Heart left ventricle (tissue), 16 donors: Measurements from ENCODE around the gene SELENOO. TPM values are rescaled to one million over a fixed set of nuclear protein-coding genes. Genes with fewer than 3 reads are reported as not detected.

Experiments used
- ATAC-seq, 4 donors: fragments of 200-7000 bp; cut with Tn5 transposase; one replicate each; pipeline ENCODE4 v1.9.1; 2020 to 2022; ENCODE audit warnings: moderate library complexity in 4 of 4, mild to moderate bottlenecking in 3 of 4, moderate number of reproducible peaks in 1 of 4
- DNase-seq, 5 donors: peaks; one replicate each; pipeline ENCODE4 v3.0.0-alpha.2; 2020
- H3K27ac ChIP-seq, 12 donors: fragments of 200-600 bp; sonication (generic) in 4 of 12; one replicate each; pipeline versions ENCODE4 v1.5.0 to v1.8.0; 2016 to 2022; ENCODE audit warnings: mild to moderate bottlenecking in 2 of 12
- H3K27me3 ChIP-seq, 9 donors: fragments of 200-600 bp; sonication (generic) in 2 of 9; one replicate each; pipeline versions ENCODE4 v1.5.1 to v1.8.0; 2016 to 2022; ENCODE audit warnings: mild to moderate bottlenecking in 3 of 9
- H3K36me3 ChIP-seq, 9 donors: fragments of 200-600 bp; sonication (generic) in 2 of 9; one replicate each; pipeline versions ENCODE4 v1.5.0 to v1.8.0; 2018 to 2022; ENCODE audit warnings: mild to moderate bottlenecking in 2 of 9
- H3K4me1 ChIP-seq, 12 donors: fragments of 200-600 bp; sonication (generic) in 4 of 12; one replicate each; pipeline versions ENCODE4 v1.5.0 to v1.8.0; 2016 to 2022; ENCODE audit warnings: mild to moderate bottlenecking in 3 of 12
- H3K4me3 ChIP-seq, 12 donors: fragments of 200-600 bp; sonication (generic) in 4 of 12; one replicate each; pipeline versions ENCODE4 v1.5.0 to v1.8.0; 2017 to 2022; ENCODE audit warnings: mild to moderate bottlenecking in 9 of 12, moderate library complexity in 4 of 12
- H3K9me3 ChIP-seq, 12 donors: fragments of 200-600 bp; sonication (generic) in 4 of 12; one replicate each; pipeline versions ENCODE4 v1.5.0 to v1.8.0; 2016 to 2022; ENCODE audit warnings: mild to moderate bottlenecking in 1 of 12
- POLR2A ChIP-seq, 2 donors: fragments of 450-650 bp; IDR thresholded peaks; one replicate each; pipeline ENCODE4 v1.6.1; 2017; ENCODE audit warnings: antibody characterized with exemption in 2 of 2, mild to moderate bottlenecking in 2 of 2, moderate library complexity in 2 of 2
- WGBS, 4 donors: extraction: QIAGEN DNeasy Blood & Tissue Kit in 2 of 4; methylation state at CpG; one replicate each; pipeline versions ENCODE4 v1.1.5 to v1.1.7; 2013 to 2018; 5-methylcytosine and 5-hydroxymethylcytosine counted together
- intact Hi-C, 10 donors: fragments of 100-400 bp; cut with DNase I; formaldehyde crosslinking; loops; one replicate each; pipeline versions ENCODE4 v1.11.1 to v1.14.2; 2022
- polyA plus RNA-seq, 2 donors: library from polyadenylated mRNA; stranded (reverse); fragments of 200-250 nt; gene quantifications; one replicate each; pipeline ENCODE4 v1.2.3, GENCODE V29; 2013
- total RNA-seq, 9 donors: library from RNA; depleted of rRNA in 2 of 9; stranded (reverse); fragments of >200 nt in 2 of 9; fragmentation: NEBNext Ultra II Directional in 3 of 9; extraction: Animal tissue kit (Norgen Biotek cat#: 25700) in 3 of 9; gene quantifications; one replicate each; pipeline versions ENCODE4 v1.1.0 to v1.2.4, GENCODE V29; 2016 to 2023
- TF ChIP-seq, protein P1 (sequence below), 12 donors: fragments of 200-600 bp; sonication (generic) in 4 of 12; IDR thresholded peaks; one replicate each; pipeline versions ENCODE4 v1.5.0 to v1.8.0; 2018 to 2022; ENCODE audit warnings: antibody characterized with exemption in 12 of 12, mild to moderate bottlenecking in 5 of 12
- donor health status: ischemic (EF 13 %, LVEDD 7.1; RV severe dilation, severe dysfunction).
- donor health status: healthy with polysubstance abuse.
- donor health status: DM: no; HTN: yes; CAD: no.
- donor health status: DM: no; HTN: no; CAD: no.
- donor health status: ischemic (EF 25% LVEDD 6.9; RV normal size, moderate dysfunction).
- donor health status: ischemic (EF 25% LVEDD 5.7; RV mildly dilated, moderate dysfunction).
- donor health status: healthy.
- donor health status: DM: yes; HTN: yes; CAD: no.
- donor health status: ischemic (EF 35%, LVEDD 5.7; RV mildly dilated, moderate dysfunction).
- donor health status: nonischemic (EF 11% LVEDD 7.7; RV severe dilation, severe dysfunction).
- donor health status: DM: yes; HTN: yes; CAD: no.
- donor health status: PGD.
- donor health status: ischemic (EF 29% LVEDD 5.4; RV normal size, mild dysfunction).
- donor health status: nonischemic (EF 23%, LVEDD 6.1; RV moderate dilation, normal function).

Gene SELENOO
- total and polyA plus RNA-seq, 11 donors, result 10.4 to 23.8 (median 15.4) TPM

DNA sequence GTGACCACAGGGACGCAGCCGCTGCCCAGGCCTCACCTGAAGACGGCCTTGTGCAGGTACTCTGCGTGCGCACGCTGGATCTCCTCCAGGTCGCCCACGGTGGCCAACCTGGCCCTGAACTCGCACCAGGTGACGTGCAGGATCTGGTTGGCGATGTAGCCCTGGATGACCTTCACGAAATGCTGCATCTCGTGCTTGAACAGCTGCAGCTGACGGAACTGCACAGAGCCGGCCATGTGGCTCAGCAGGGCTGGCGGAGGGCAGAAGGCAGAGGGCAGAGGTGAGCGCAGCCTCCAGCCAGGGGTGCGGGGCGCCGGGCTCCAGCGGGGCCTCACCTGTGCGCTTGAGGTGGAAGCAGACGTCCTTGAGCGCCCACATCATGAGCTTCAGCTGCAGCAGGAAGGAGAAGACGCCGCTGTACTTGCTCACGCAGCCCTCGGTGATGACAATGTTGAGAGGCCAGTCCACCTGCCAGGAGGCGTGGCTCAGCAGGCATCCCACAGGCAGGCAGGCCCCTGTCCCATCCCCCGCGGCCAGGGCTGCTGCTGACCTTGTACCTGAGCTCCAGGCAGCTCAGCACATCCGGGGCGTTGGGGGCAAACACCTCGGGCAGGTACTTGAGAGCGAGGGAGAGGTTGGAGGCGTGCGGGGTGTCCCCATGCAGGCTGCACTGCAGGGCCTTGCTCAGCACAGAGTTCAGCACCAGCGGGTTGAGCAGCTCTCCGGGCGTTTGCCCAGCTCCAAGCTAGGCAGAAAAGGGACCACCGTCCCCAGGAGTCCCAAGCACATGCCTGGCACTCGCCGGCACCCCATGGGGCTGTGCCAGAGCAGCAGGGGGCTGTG, 17.6 kb downstream of the SELENOO start:
- no peak for TF ChIP-seq POLR2A (IDR thresholded peaks at IDR 0.05)
- TF ChIP-seq, protein P1, sequence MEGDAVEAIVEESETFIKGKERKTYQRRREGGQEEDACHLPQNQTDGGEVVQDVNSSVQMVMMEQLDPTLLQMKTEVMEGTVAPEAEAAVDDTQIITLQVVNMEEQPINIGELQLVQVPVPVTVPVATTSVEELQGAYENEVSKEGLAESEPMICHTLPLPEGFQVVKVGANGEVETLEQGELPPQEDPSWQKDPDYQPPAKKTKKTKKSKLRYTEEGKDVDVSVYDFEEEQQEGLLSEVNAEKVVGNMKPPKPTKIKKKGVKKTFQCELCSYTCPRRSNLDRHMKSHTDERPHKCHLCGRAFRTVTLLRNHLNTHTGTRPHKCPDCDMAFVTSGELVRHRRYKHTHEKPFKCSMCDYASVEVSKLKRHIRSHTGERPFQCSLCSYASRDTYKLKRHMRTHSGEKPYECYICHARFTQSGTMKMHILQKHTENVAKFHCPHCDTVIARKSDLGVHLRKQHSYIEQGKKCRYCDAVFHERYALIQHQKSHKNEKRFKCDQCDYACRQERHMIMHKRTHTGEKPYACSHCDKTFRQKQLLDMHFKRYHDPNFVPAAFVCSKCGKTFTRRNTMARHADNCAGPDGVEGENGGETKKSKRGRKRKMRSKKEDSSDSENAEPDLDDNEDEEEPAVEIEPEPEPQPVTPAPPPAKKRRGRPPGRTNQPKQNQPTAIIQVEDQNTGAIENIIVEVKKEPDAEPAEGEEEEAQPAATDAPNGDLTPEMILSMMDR (IDR thresholded peaks at IDR 0.05), result no peak
- no peak overlapping the region for H3K4me3 ChIP-seq
- H3K27ac ChIP-seq, result no peak overlapping the region
- H3K27me3 ChIP-seq, result no peaks in the 10 kb centered on the region
- H3K9me3 ChIP-seq, result no peaks in the 10 kb centered on the region
- intact Hi-C loops, result no loop called here
- WGBS, 4 donors, result 77 to 88% (median 80%) methylated on average over 24 to 43 of the region's 43 CpGs
- H3K36me3 ChIP-seq, result peaks cover 2 to 94% (median 86%) of the 10 kb centered on the region in 9 donors
- peaks cover 0 to 14% (median 4%) of the 10 kb centered on the region in 12 donors for H3K4me1 ChIP-seq
- peak in 2 of 4 donors; percentile 2 to 3 for ATAC-seq
- no peak for DNase-seq

DNA sequence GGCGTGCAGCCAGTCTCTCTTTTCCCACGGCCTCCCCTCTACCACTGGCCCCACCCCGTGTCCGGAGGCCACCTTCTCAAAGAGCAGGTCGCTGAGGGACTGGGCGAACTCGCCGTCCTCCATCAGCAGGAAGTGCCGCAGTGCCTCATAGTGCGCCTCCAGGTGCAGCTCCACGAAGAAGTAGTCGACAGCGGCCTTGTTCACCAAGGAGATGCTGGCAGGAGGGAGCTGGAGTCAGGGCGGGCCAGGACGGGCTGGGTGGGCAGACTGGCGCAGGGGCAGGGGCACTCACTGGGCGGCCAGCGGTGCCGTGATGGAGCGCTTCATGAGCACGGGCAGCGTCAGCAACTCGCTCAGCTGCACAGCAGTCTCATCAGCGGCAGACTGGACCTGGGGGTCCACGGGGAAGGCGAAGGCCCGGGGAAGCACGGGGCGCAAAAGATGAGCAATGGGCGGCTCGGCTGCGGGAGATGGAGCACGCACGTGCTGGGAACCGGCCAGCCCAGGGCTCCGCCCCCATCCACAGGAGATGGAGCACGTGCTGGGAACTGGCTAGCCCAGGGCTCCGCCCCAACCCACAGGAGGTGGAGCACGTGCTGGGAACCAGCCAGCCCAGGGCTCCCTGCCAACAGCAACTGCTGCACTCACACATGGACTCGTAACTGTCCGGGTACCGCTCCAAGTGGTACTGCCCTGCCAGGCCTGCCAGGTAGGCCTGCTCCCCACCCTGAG, 18.4 kb downstream of the SELENOO start:
- no peak for TF ChIP-seq POLR2A (IDR thresholded peaks at IDR 0.05)
- TF ChIP-seq, protein P1 (IDR thresholded peaks at IDR 0.05), result no peak
- Histone ChIP-seq H3K9me3 (no peaks in the 10 kb centered on the region), H3K27me3 (no peaks in the 10 kb centered on the region), H3K4me3 (no peak overlapping the region), H3K4me1 (peaks cover 0 to 14% (median 4%) of the 10 kb centered on the region in 12 donors), H3K36me3 (peaks cover 5 to 94% (median 86%) of the 10 kb centered on the region in 9 donors), H3K27ac (no peak overlapping the region)
- WGBS, 4 donors, result 62 to 83% (median 69%) methylated on average over 34 to 42 of the region's 42 CpGs
- peak; percentile 83 to 91 (median 89) for DNase-seq
- intact Hi-C loops, result no loop called here
- peak; percentile 73 to 89 (median 80) for ATAC-seq

DNA sequence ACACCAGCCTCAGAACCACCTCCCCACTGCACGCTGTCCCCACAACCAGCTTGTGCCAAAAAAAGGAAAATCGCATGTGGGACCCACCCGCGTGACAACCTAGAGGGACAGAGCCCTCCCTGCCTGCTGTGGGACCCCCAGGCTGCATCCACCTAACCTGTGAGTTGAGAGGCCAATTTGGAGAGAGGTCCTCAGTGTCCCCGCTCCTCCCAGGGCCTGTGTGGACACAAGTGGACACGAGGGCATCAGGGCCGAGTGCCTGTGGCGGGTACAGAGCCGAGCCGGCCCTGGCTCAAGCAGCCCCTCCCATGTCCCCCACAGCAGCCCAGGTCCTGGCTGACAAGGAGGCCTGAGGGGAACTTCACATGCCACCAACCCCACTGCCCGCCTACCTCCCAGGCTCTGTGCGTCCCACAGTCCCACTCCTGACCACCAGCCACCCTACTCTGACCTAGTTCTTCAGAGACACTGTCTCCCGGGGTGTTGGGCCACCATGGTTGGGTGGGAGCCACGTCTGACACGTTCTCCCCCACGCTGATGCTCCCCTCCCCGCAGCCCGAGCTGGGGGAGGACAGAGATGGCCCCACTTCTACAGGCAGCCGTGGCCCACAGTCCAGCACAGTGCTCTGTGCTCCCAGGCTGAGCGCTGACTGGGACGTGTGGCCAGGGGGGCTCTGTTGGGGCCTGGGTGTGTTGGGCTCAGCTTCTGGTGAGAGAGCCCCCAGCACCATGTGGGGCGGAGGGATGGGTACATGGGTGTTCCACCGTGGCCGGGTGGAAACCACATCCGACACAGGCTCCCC, 19.2 kb downstream of the SELENOO start:
- Histone ChIP-seq H3K4me3 (no peak overlapping the region), H3K27me3 (no peaks in the 10 kb centered on the region), H3K27ac (no peak overlapping the region), H3K9me3 (no peaks in the 10 kb centered on the region), H3K36me3 (peaks cover 5 to 95% (median 85%) of the 10 kb centered on the region in 9 donors), H3K4me1 (peaks cover 0 to 14% (median 4%) of the 10 kb centered on the region in 12 donors)
- DNase-seq, result no peak
- ATAC-seq, result peak in 2 of 4 donors; percentile 0 to 2
- 81 to 90% (median 85%) methylated on average over 13 to 25 of the region's 25 CpGs for WGBS, 4 donors
- no peak for TF ChIP-seq POLR2A (IDR thresholded peaks at IDR 0.05)
- TF ChIP-seq, protein P1 (IDR thresholded peaks at IDR 0.05), result no peak
- intact Hi-C loops, result loop anchor here in 1 of 10 donors (10.0 kb wide), 1 partner anchor 245 kb away; no protein-coding TSS in a partner anchor
